Astrocyte (in vitro differentiated cells and primary cell): ENCODE results near the gene RALGAPA1. TPM values are rescaled to one million over a fixed set of nuclear protein-coding genes. Genes with fewer than 3 reads are reported as not detected.

ENCODE experiments used
- DNase-seq: peaks from one replicate; pipeline ENCODE4 v3.0.0-alpha.2; 2010; ENCODE audit warnings: low read depth
- FAIRE-seq: peaks from 2 replicates; lab custom pipeline; 2011; peaks lifted over from hg19 to GRCh38; lab: Jason Lieb, UNC
- H2AFZ ChIP-seq: 2 replicates; pipeline ENCODE4 v1.6.0; 2012; ENCODE audit warnings: low read depth, low read length, inconsistent platforms
- H3K27ac ChIP-seq: 2 replicates; pipeline ENCODE4 v1.5.1; 2011; ENCODE audit warnings: low read depth, low read length, inconsistent platforms
- H3K27me3 ChIP-seq: 2 replicates; pipeline ENCODE4 v1.6.0; 2011; ENCODE audit warnings: low read length, inconsistent platforms; ENCODE audit not compliant: insufficient read depth
- H3K36me3 ChIP-seq: 2 replicates; pipeline ENCODE4 v1.5.1; 2011; ENCODE audit warnings: low read length, inconsistent platforms; ENCODE audit not compliant: insufficient read depth
- H3K4me1 ChIP-seq: 2 replicates; pipeline ENCODE4 v1.5.1; 2011; ENCODE audit warnings: low read length, inconsistent platforms; ENCODE audit not compliant: insufficient read depth
- H3K4me2 ChIP-seq: 2 replicates; pipeline ENCODE4 v1.6.0; 2012; ENCODE audit warnings: low read length, inconsistent platforms
- H3K4me3 ChIP-seq: 2 replicates; pipeline ENCODE4 v1.5.1; 2011; ENCODE audit warnings: low read depth, mild to moderate bottlenecking, low read length, inconsistent platforms; ENCODE audit not compliant: insufficient read depth
- H3K79me2 ChIP-seq: 2 replicates; pipeline ENCODE4 v1.6.0; 2012; ENCODE audit warnings: mild to moderate bottlenecking, low read length, inconsistent platforms; ENCODE audit not compliant: insufficient read depth
- H3K9ac ChIP-seq: 2 replicates; pipeline ENCODE4 v1.6.0; 2012; ENCODE audit warnings: mild to moderate bottlenecking, low read length, inconsistent platforms
- H3K9me3 ChIP-seq: 2 replicates; pipeline ENCODE4 v1.5.1; 2012; ENCODE audit warnings: low read depth, mild to moderate bottlenecking, low read length, inconsistent platforms; ENCODE audit not compliant: insufficient read depth
- H4K20me1 ChIP-seq: 2 replicates; pipeline ENCODE4 v1.6.0; 2012; ENCODE audit warnings: low read length, inconsistent platforms; ENCODE audit not compliant: insufficient read depth
- H3K27ac Mint-ChIP-seq: one replicate; pipeline ENCODE4 v1.8.0; 2021; ENCODE audit warnings: mild to moderate bottlenecking, mixed read lengths; ENCODE audit not compliant: unreplicated experiment
- H3K27me3 Mint-ChIP-seq: one replicate; pipeline ENCODE4 v1.8.0; 2021; ENCODE audit warnings: low read depth, mixed read lengths; ENCODE audit not compliant: unreplicated experiment
- H3K36me3 Mint-ChIP-seq: one replicate; pipeline ENCODE4 v1.8.0; 2021; ENCODE audit warnings: low read depth, mixed read lengths; ENCODE audit not compliant: unreplicated experiment
- H3K4me1 Mint-ChIP-seq: one replicate; pipeline ENCODE4 v1.8.0; 2021; ENCODE audit warnings: low read depth, mixed read lengths; ENCODE audit not compliant: unreplicated experiment
- H3K4me3 Mint-ChIP-seq: one replicate; pipeline ENCODE4 v1.8.0; 2021; ENCODE audit warnings: mild to moderate bottlenecking, moderate library complexity, mixed read lengths; ENCODE audit not compliant: unreplicated experiment
- H3K9me3 Mint-ChIP-seq: one replicate; pipeline ENCODE4 v1.8.0; 2021; ENCODE audit warnings: mild to moderate bottlenecking, mixed read lengths; ENCODE audit not compliant: unreplicated experiment
- CTCF ChIP-seq: IDR thresholded peaks from 2 replicates; pipeline ENCODE4 v1.5.1; 2011; ENCODE audit warnings: low read depth, mild to moderate bottlenecking, inconsistent platforms, low read length, moderate library complexity; ENCODE audit not compliant: insufficient read depth
- EZH2 ChIP-seq: IDR thresholded peaks from 2 replicates; pipeline ENCODE4 v1.6.1; 2012; ENCODE audit warnings: mild to moderate bottlenecking, low read length, inconsistent platforms; ENCODE audit not compliant: insufficient read depth
- total RNA-seq: library from RNA; stranded (reverse); gene quantifications from 2 replicates; pipeline ENCODE4 v1.2.1, GENCODE V29; 2021

RALGAPA1 gene
- total RNA-seq, 1 donor from 2014 or later: 24.8 TPM

- no peak overlapping the region for H3K27ac ChIP-seq
- peak overlapping the region; percentile 56 for H3K4me2 ChIP-seq
Measured at GRCh38 chr14:35553808-35554207, 255.3 kb downstream of the RALGAPA1 start.

GRCh38 chr14:35551081-35551480 is 258.0 kb downstream of the RALGAPA1 start:
- H3K27ac Mint-ChIP-seq: no peak overlapping the region

More at GRCh38 chr14:35553808-35554207, 255.3 kb downstream of the RALGAPA1 start:
- H3K4me3 ChIP-seq: no peak overlapping the region
- Mint-ChIP-seq H3K27ac (no peak overlapping the region), H3K9me3 (no peaks in the 10 kb centered on the region), H3K27me3 (no peaks in the 10 kb centered on the region), H3K4me1 (peaks cover 9% of the 10 kb centered on the region), H3K36me3 (no peaks in the 10 kb centered on the region), H3K4me3 (no peak overlapping the region)
- no peak overlapping the region for H3K9ac ChIP-seq
- no peaks in the 10 kb centered on the region for H3K27me3 ChIP-seq
- no peaks in the 10 kb centered on the region for H3K9me3 ChIP-seq
- no peaks in the 10 kb centered on the region for H4K20me1 ChIP-seq
- DNase-seq: peak; percentile 69
- no peaks in the 10 kb centered on the region for H3K79me2 ChIP-seq
- H3K36me3 ChIP-seq: no peaks in the 10 kb centered on the region
- H3K4me1 ChIP-seq: no peaks in the 10 kb centered on the region
- TF ChIP-seq EZH2 (no peak), CTCF (no peak)
- FAIRE-seq: peak; percentile 64
- no peak overlapping the region for H2AFZ ChIP-seq

More at GRCh38 chr14:35551081-35551480, 258.0 kb downstream of the RALGAPA1 start:
- H3K36me3 ChIP-seq: no peaks in the 10 kb centered on the region
- no peaks in the 10 kb centered on the region for H4K20me1 ChIP-seq
- no peaks in the 10 kb centered on the region for H3K4me1 ChIP-seq
- no peak for DNase-seq
- H3K4me3 ChIP-seq: no peak overlapping the region
- no peak overlapping the region for H3K27ac ChIP-seq
- H3K36me3 Mint-ChIP-seq: no peaks in the 10 kb centered on the region
- no peak overlapping the region for H3K4me2 ChIP-seq
- H3K79me2 ChIP-seq: no peaks in the 10 kb centered on the region
- FAIRE-seq: no peak
- no peaks in the 10 kb centered on the region for H3K9me3 ChIP-seq
- no peak overlapping the region for H3K4me3 Mint-ChIP-seq
- H3K27me3 Mint-ChIP-seq: no peaks in the 10 kb centered on the region
- H3K4me1 Mint-ChIP-seq: peaks cover 9% of the 10 kb centered on the region
- H3K9me3 Mint-ChIP-seq: no peaks in the 10 kb centered on the region
- H3K27me3 ChIP-seq: no peaks in the 10 kb centered on the region
- H2AFZ ChIP-seq: no peak overlapping the region
- no peak for TF ChIP-seq CTCF
- TF ChIP-seq EZH2: no peak
- H3K9ac ChIP-seq: no peak overlapping the region
